Measurements from ENCODE around the gene CCT2. TPM values are rescaled to one million over a fixed set of nuclear protein-coding genes. Genes with fewer than 3 reads are reported as not detected.
"Not testable (repeated sequence)": the region's sequence is repeated elsewhere in the genome, so short reads cannot be mapped to it uniquely, and the experiment has no call there.

Gene CCT2
- total RNA-seq, 2 donors from 2014 or later, result 68.2 to 71.1 TPM

DNA sequence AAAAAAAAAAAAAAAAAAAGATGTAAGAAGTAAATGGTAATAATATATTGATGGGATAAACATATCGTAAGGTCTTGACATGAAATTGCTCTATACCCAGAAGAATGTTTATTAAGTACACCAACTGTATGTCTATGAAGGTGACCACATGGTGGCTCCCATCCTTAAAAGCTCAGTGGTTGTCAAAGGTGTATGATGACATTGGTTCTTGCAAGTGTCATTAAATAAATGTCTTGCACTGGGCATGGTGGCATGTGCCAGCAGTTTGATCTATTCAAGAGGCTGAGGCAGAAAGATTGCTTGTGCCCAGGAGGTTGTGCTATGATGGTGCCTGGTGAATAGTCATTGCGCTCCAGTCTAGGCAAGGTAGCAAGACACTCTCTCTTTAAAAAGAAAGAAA is 10.4 kb downstream of the CCT2 start:
- no peak for ATAC-seq
- Histone ChIP-seq H3K9me3 (no peaks in the 10 kb centered on the region), H3K4me1 (peaks cover 7% of the 10 kb centered on the region), H3K27ac (no peak overlapping the region), H3K36me3 (replicated peaks in 1 of 2; ENCODE audit: insufficient read depth in 1 of 2, low read depth in 2 of 2) (peaks cover 0 to 44% of the 10 kb centered on the region in 2 donors), H3K27me3 (no peaks in the 10 kb centered on the region), H3K4me3 (no peak overlapping the region)
- intact Hi-C loops (cut with DNase I), result no loop called here
- no peak for TF ChIP-seq CTCF (IDR thresholded peaks at IDR 0.05)
- no peak for TF ChIP-seq POLR2A (IDR thresholded peaks at IDR 0.05)
- no peak for DNase-seq
- WGBS, 2 donors, result 98% methylated on average over 2 of the region's 2 CpGs

DNA sequence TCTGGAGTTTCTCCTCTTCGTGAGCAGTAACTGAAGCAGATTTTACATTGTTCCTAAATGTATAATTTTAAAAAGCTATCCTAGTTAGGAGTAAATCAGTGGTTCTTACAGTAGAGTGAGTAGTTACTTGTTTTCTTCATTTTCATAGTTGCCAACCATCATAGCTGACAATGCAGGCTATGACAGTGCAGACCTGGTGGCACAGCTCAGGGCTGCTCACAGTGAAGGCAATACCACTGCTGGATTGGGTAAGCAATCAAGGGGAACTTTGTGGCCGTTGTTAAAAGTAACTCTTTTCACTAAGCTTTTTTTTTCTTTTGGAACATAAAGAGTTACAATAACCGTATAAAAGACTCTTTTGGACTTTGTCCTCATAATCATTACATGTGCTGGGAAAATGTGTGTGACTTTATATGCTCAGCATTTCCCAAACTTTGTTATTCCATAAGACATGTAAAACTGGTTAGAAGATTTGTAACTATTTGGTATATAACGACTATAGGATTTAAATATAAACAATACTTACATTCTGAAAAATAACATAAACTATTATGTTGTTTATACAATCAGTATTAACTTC is 13.0 kb downstream of the CCT2 start:
- Histone ChIP-seq H3K27me3 (no peaks in the 10 kb centered on the region), H3K27ac (no peak overlapping the region), H3K4me1 (peaks cover 7% of the 10 kb centered on the region), H3K4me3 (no peak overlapping the region), H3K36me3 (replicated peaks in 1 of 2; ENCODE audit: insufficient read depth in 1 of 2, low read depth in 2 of 2) (peaks cover 0 to 45% of the 10 kb centered on the region in 2 donors), H3K9me3 (no peaks in the 10 kb centered on the region)
- ATAC-seq (no peak), DNase-seq (no peak)
- WGBS, 2 donors, result 35 to 36% methylated on average over 4 of the region's 4 CpGs
- intact Hi-C loops (cut with DNase I), result no loop called here
- TF ChIP-seq POLR2A (IDR thresholded peaks at IDR 0.05) (no peak), CTCF (IDR thresholded peaks at IDR 0.05) (no peak)

- ATAC-seq (no peak), DNase-seq (no peak)
- Histone ChIP-seq H3K27me3 (no peaks in the 10 kb centered on the region), H3K4me1 (peaks cover 7% of the 10 kb centered on the region), H3K27ac (no peak overlapping the region), H3K4me3 (no peak overlapping the region), H3K9me3 (no peaks in the 10 kb centered on the region), H3K36me3 (replicated peaks in 1 of 2; ENCODE audit: insufficient read depth in 1 of 2, low read depth in 2 of 2) (peaks cover 0 to 30% of the 10 kb centered on the region in 2 donors)
- TF ChIP-seq POLR2A (IDR thresholded peaks at IDR 0.05), result no peak
- TF ChIP-seq CTCF (IDR thresholded peaks at IDR 0.05), result no peak
- intact Hi-C loops (cut with DNase I), result no loop called here
Observed at GRCh38 chr12:69600804-69601203, 15.5 kb downstream of the CCT2 start.

- DNase-seq (no peak), ATAC-seq (no peak)
- H3K4me1 ChIP-seq, result peaks cover 7% of the 10 kb centered on the region
- H3K36me3 ChIP-seq (replicated peaks in 1 of 2; ENCODE audit: insufficient read depth in 1 of 2, low read depth in 2 of 2), result peaks cover 0 to 30% of the 10 kb centered on the region in 2 donors
- 87 to 90% methylated on average over 6 of the region's 6 CpGs for WGBS, 2 donors
- no peak overlapping the region for H3K4me3 ChIP-seq
- no peak overlapping the region for H3K27ac ChIP-seq
- intact Hi-C loops (cut with DNase I), result no loop called here
- no peak for TF ChIP-seq CTCF (IDR thresholded peaks at IDR 0.05)
- no peak for TF ChIP-seq POLR2A (IDR thresholded peaks at IDR 0.05)
- H3K9me3 ChIP-seq, result no peaks in the 10 kb centered on the region
- no peaks in the 10 kb centered on the region for H3K27me3 ChIP-seq
Observed at GRCh38 chr12:69601962-69602685, 16.9 kb downstream of the CCT2 start.

DNA sequence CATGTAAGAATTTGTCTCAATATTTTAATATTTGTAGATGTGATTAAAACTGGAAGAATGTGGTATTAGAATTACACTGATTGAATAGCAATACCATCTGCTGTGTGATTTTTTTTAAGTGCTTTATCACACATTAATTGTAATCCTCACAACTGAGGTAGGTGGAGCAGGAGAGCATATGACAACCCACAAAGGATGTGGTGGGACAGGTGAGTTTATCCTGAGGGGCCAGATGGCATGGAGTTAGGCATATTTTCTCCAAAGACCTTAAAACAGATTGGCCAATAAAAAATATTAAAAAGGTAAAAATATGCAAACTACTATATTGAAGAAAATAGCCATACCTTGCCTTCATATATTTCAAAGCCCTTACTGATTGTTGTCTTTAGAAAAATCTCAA is 17.7 kb downstream of the CCT2 start:
- ATAC-seq (no peak), DNase-seq (no peak)
- no peak overlapping the region for H3K27ac ChIP-seq
- H3K9me3 ChIP-seq, result no peaks in the 10 kb centered on the region
- no peaks in the 10 kb centered on the region for H3K27me3 ChIP-seq
- peaks cover 0 to 30% of the 10 kb centered on the region in 2 donors for H3K36me3 ChIP-seq (replicated peaks in 1 of 2; ENCODE audit: insufficient read depth in 1 of 2, low read depth in 2 of 2)
- H3K4me1 ChIP-seq, result peaks cover 5% of the 10 kb centered on the region
- no peak for TF ChIP-seq POLR2A (IDR thresholded peaks at IDR 0.05)
- no peak for TF ChIP-seq CTCF (IDR thresholded peaks at IDR 0.05)
- intact Hi-C loops (cut with DNase I), result no loop called here
- no peak overlapping the region for H3K4me3 ChIP-seq

GRCh38 chr12:69603556-69603955 is 18.3 kb downstream of the CCT2 start:
- H3K4me3 ChIP-seq; H3K27ac ChIP-seq; H3K27me3 ChIP-seq; intact Hi-C loops (cut with DNase I); H3K9me3 ChIP-seq; DNase-seq; ATAC-seq; H3K4me1 ChIP-seq: not testable (repeated sequence)
- 95 to 97% methylated on average over 5 to 6 of the region's 6 CpGs for WGBS, 2 donors
- H3K36me3 ChIP-seq (replicated peaks in 1 of 2; ENCODE audit: insufficient read depth in 1 of 2, low read depth in 2 of 2), result peaks cover 0 to 29% of the 10 kb centered on the region in 2 donors

DNA sequence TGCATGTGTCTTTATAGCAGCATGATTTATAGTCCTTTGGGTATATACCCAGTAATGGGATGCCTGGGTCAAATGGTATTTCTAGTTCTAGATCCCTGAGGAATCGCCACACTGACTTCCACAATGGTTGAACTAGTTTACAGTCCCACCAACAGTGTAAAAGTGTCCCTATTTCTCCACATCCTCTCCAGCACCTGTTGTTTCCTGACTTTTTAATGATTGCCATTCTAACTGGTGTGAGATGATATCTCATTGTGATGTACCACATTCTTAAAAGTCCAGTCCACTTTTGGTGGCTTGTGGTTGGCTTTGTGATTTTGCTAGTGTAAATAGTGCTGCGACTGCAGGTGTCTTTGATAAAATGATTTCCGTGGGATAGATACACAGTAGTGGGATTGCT is 19.0 kb downstream of the CCT2 start:
- H3K27me3 ChIP-seq; H3K4me1 ChIP-seq; H3K9me3 ChIP-seq; ATAC-seq; DNase-seq; H3K27ac ChIP-seq; intact Hi-C loops (cut with DNase I); H3K4me3 ChIP-seq: not testable (repeated sequence)
- WGBS, 2 donors, result 44 to 78% methylated on average over 2 to 3 of the region's 3 CpGs
- H3K36me3 ChIP-seq (replicated peaks in 1 of 2; ENCODE audit: insufficient read depth in 1 of 2, low read depth in 2 of 2), result peaks cover 0 to 22% of the 10 kb centered on the region in 2 donors
